HCT116 (cell line): ENCODE results near the gene PGAP6. TPM values are rescaled to one million over a fixed set of nuclear protein-coding genes. Genes with fewer than 3 reads are reported as not detected.
"Not testable (repeated sequence)": the region's sequence is repeated elsewhere in the genome, so short reads cannot be mapped to it uniquely, and the experiment has no call there.

ENCODE experiments used
- ATAC-seq: fragments of 200-7000 bp; cut with Tn5 transposase; 2 replicates; pipeline ENCODE4 v1.9.1; 2020; ENCODE audit warnings: mild to moderate bottlenecking, moderate library complexity
- BruUV-seq: library from RNA; stranded (reverse); fragments of 400-500 nt; replicated peaks from 2 replicates; lab custom pipeline; 2021; lab: Mats Ljungman, UMichigan
- CTCF ChIA-PET: fragments of 300-600 bp; sonication (Branson Sonifier 250); formaldehyde crosslinking; loops from one replicate; lab custom pipeline; 2021; ENCODE audit warnings: antibody characterized with exemption; lab: Charles Lee
- POLR2A ChIA-PET: fragments of 300-600, 350-600 bp; sonication (Branson Sonifier 250); formaldehyde crosslinking; loops from one replicate; lab custom pipeline; 2021; ENCODE audit warnings: antibody characterized with exemption; lab: Charles Lee
- RAD21 ChIA-PET, 2 experiments: fragments of 300-600 bp; sonication (Branson Sonifier 250); formaldehyde crosslinking; loops; one replicate each; lab custom pipeline; 2023; ENCODE audit warnings: low total read pairs in 2 of 2; ENCODE audit not compliant: uncharacterized antibody in 2 of 2, unreplicated experiment in 2 of 2, low non-redundant PET in 1 of 2; lab: Charles Lee
- DNase-seq: peaks from one replicate; pipeline ENCODE4 v3.0.0-alpha.2; 2010; ENCODE audit warnings: low read depth, low spot score
- H2AFZ ChIP-seq: fragments of 200-600 bp; shearing (Covaris generic), sonication (generic); 2 replicates; pipeline ENCODE4 v1.6.1; 2017; ENCODE audit warnings: low read depth, mixed run types, mixed read lengths, antibody characterized with exemption, low read length; ENCODE audit not compliant: poor library complexity, severe bottlenecking
- H3K27ac ChIP-seq: 2 replicates; pipeline ENCODE4 v1.5.1; 2012; ENCODE audit warnings: low read depth, low read length
- H3K27me3 ChIP-seq: fragments of 200-600 bp; sonication (generic); 2 replicates; pipeline ENCODE4 v1.6.1; 2016; ENCODE audit warnings: mixed run types, low read length, mixed read lengths; ENCODE audit not compliant: insufficient read depth
- H3K36me3 ChIP-seq, 2 experiments: fragments of 200-500 bp in 1 of 2; fragments of 200-600 bp in 1 of 2; sonication (Bioruptor generic) in 1 of 2; sonication (generic) in 1 of 2; 2 replicates each; pipeline versions ENCODE4 v1.5.1 to v1.6.1; 2014 to 2016; ENCODE audit warnings: low read length in 2 of 2, inconsistent platforms in 1 of 2, mixed read lengths in 1 of 2, mixed run types in 1 of 2; ENCODE audit not compliant: insufficient read depth in 2 of 2, control insufficient read depth in 1 of 2
- H3K4me1 ChIP-seq, 2 experiments: fragments of 200-600 bp in 1 of 2; sonication (generic) in 1 of 2; 2 replicates each; pipeline versions ENCODE4 v1.5.1 to v1.6.1; 2012 to 2017; ENCODE audit warnings: low read length in 2 of 2, inconsistent platforms in 1 of 2, mild to moderate bottlenecking in 1 of 2, mixed read lengths in 1 of 2, mixed run types in 1 of 2, moderate library complexity in 1 of 2; ENCODE audit not compliant: insufficient read depth in 2 of 2, control insufficient read depth in 1 of 2
- H3K4me2 ChIP-seq: fragments of 200-600 bp; sonication (generic); 2 replicates; pipeline ENCODE4 v1.6.1; 2017; ENCODE audit warnings: mixed run types, low read length, mixed read lengths
- H3K4me3 ChIP-seq, 2 experiments: fragments of 200-600 bp in 1 of 2; sonication (generic) in 1 of 2; replicated peaks in 1 of 2; 2 replicates each; pipeline ENCODE4 v1.5.1; 2011 to 2016; ENCODE audit warnings: low read length in 2 of 2, control low read depth in 1 of 2, low read depth in 1 of 2, mild to moderate bottlenecking in 1 of 2, mixed read lengths in 1 of 2, mixed run types in 1 of 2
- H3K79me2 ChIP-seq: fragments of 200-600 bp; sonication (generic); 2 replicates; pipeline ENCODE4 v1.6.1; 2017; ENCODE audit warnings: mild to moderate bottlenecking, mixed run types, low read length, moderate library complexity, mixed read lengths; ENCODE audit not compliant: insufficient read depth
- H3K9ac ChIP-seq: fragments of 200-600 bp; sonication (generic); 2 replicates; pipeline ENCODE4 v1.6.1; 2016; ENCODE audit warnings: low read length, mixed read lengths
- H3K9me2 ChIP-seq: fragments of 200-600 bp; sonication (generic), shearing (Covaris generic); 2 replicates; pipeline ENCODE4 v1.6.1; 2017; ENCODE audit warnings: mixed run types, mild to moderate bottlenecking, moderate library complexity; ENCODE audit not compliant: insufficient read depth
- H3K9me3 ChIP-seq, 2 experiments: fragments of 200-500 bp in 1 of 2; fragments of 200-600 bp in 1 of 2; sonication (Bioruptor generic) in 1 of 2; sonication (generic) in 1 of 2; 2 replicates each; pipeline ENCODE4 v1.6.1; 2014 to 2017; ENCODE audit warnings: low read length in 2 of 2, mixed read lengths in 2 of 2, inconsistent platforms in 1 of 2, low read depth in 1 of 2, mild to moderate bottlenecking in 1 of 2, mixed run types in 1 of 2, moderate library complexity in 1 of 2; ENCODE audit not compliant: control insufficient read depth in 1 of 2, insufficient read depth in 1 of 2
- H4K20me1 ChIP-seq: fragments of 200-600 bp; sonication (generic), shearing (Covaris generic); 2 replicates; pipeline ENCODE4 v1.6.1; 2017; ENCODE audit warnings: mixed run types, mild to moderate bottlenecking, moderate library complexity; ENCODE audit not compliant: insufficient read depth
- EZH2 ChIP-seq: fragments of 200-600 bp; sonication (generic); IDR thresholded peaks from 2 replicates; pipeline ENCODE4 v1.6.1; 2017; ENCODE audit warnings: antibody characterized with exemption, mixed run types
- FOSL1 ChIP-seq: IDR thresholded peaks from 2 replicates; pipeline ENCODE4 v1.6.1; 2012; ENCODE audit warnings: low read depth
- JUND ChIP-seq: IDR thresholded peaks from 2 replicates; pipeline ENCODE4 v1.6.1; 2012
- SIN3A ChIP-seq: IDR thresholded peaks from 2 replicates; pipeline ENCODE4 v1.6.1; 2012; ENCODE audit warnings: low read depth
- ZBTB33 ChIP-seq: IDR thresholded peaks from 2 replicates; pipeline ENCODE4 v1.6.1; 2011; ENCODE audit warnings: mild to moderate bottlenecking, low read length, moderate library complexity; ENCODE audit not compliant: insufficient replicate concordance; ENCODE audit errors: extremely low read depth
- intact Hi-C: fragments of 100-400 bp; cut with micrococcal nuclease; formaldehyde crosslinking; loops from 2 replicates; pipeline ENCODE4 v1.10.0; 2022
- total RNA-seq: library from RNA; stranded (reverse); gene quantifications from one replicate; pipeline ENCODE4 v1.2.1, GENCODE V29; 2021; ENCODE audit not compliant: unreplicated experiment

Gene PGAP6
- total RNA-seq, 1 experiment from 2014 or later: 35.4 TPM

- TF ChIP-seq ZBTB33 (no peak), EZH2 (no peak), FOSL1 (no peak), SIN3A (no peak), JUND (no peak)
- TF ChIP-seq, all 23 proteins: peak for 0
These were observed 18.5 kb downstream of the PGAP6 start (continued) for GRCh38 chr16:363110-363765.

GRCh38 chr16:362702-362999 lies 19.1 kb downstream of the PGAP6 start:
- RAD21 ChIA-PET: interaction anchor here (1.4 to 1.5 kb wide), 2 partner anchors 10 to 256 kb away, joined by 3 to 6 read pairs; partner anchors contain the start of gene AXIN1 (in 1 of the 2)
- H3K27ac ChIP-seq, ATAC-seq, H4K20me1 ChIP-seq, H3K36me3 ChIP-seq, POLR2A ChIA-PET, H3K4me1 ChIP-seq, H3K9me3 ChIP-seq, H3K9me2 ChIP-seq, H3K27me3 ChIP-seq, H3K79me2 ChIP-seq, H3K4me3 ChIP-seq, H3K9ac ChIP-seq, DNase-seq, BruUV-seq, H2AFZ ChIP-seq: not testable (repeated sequence)
- CTCF ChIA-PET: interaction anchor here (1.2 to 2.2 kb wide), 4 partner anchors 10 to 297 kb away, joined by 9 to 21 read pairs (median 11); partner anchors contain the start of gene AXIN1
- H3K4me2 ChIP-seq: peak overlapping the region; percentile 56; the same call in 1 of the 2 replicates
- intact Hi-C loops: loop anchor here (1.0 kb wide), 1 partner anchor 255 kb away; no protein-coding TSS in a partner anchor
